OCI-M1 (cell line): ENCODE results near the gene FOXN1.
"Not testable (repeated sequence)": the region's sequence is repeated elsewhere in the genome, so short reads cannot be mapped to it uniquely, and the experiment has no call there.

ENCODE experiments used
- DNase-seq: peaks from one replicate; lab custom pipeline; 2025; lab: John Stamatoyannopoulos, UW

Gene FOXN1

GRCh38 chr17:28505986-28506665 lies at the start of gene FOXN1:
TSS of gene FOXN1 (plus strand) at chr17:28506348. CDS start at chr17:28523970, 17,622 bp downstream.
- no peak for DNase-seq

DNA sequence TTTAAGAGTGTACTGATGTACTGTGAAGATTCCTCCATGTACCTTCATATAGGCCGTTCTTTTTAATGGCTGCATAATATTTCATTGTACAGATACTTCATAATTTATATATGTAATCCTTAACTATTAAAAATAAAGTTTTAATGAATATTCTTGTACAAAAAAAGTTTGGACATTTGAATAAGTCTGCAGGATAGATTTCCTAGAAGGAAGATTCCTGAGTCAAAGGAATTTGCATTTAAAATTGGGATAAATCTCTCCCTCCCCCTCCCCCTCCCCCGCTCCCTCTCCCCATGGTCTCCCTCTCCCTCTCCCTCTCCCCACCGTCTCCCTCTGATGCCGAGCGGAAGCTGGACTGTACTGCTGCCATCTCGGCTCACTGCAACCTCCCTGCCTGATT lies 48.3 kb upstream of the FOXN1 start:
- no peak for DNase-seq

- DNase-seq: not testable (repeated sequence)
Observed at GRCh38 chr17:28458881-28459280, 47.3 kb upstream of the FOXN1 start.

DNA sequence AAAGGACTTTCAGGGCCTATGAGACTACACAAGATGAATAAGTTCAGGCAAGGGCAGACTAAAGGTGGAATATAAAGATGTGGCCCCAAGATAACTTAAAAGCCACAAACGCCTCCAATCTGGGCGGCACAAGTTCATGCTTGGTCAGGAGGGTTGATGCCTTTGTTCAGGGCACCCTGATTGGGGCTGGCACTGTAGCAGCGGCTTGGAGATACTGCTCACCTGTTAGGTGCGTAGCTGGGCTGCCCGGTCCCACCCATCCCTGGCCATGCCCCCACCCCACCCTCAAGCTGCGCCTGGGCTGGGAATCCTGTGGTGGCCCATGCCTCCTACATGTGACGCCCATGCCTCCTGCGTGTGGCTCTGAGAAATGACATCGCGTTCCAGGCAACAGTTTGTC lies 45.2 kb upstream of the FOXN1 start:
- DNase-seq: no peak

DNA sequence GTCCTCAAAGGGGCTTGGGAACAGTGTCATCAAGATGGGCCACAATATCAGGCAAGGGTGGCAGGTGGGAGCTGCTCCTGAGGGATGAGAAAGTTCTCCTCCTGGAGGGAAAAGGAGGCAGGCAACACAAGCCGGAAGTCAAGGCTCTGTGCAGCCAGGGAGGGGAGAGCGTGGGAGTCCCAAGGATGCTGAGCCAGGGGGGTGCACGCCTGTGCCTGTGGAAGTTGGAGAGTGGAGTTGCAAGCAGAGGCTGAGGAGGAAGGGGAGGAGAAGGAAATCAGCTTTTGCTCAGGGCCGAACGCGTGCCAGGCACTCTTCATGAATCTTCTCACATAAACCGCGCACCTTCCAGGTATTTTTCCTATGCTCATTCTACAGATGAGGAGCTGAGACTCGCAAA lies 40.1 kb upstream of the FOXN1 start:
- no peak for DNase-seq

- DNase-seq: peak; percentile 95
Observed at GRCh38 chr17:28466521-28467048, 39.6 kb upstream of the FOXN1 start.

GRCh38 chr17:28467456-28468025 lies 38.6 kb upstream of the FOXN1 start:
- DNase-seq: peak; percentile 89

DNA sequence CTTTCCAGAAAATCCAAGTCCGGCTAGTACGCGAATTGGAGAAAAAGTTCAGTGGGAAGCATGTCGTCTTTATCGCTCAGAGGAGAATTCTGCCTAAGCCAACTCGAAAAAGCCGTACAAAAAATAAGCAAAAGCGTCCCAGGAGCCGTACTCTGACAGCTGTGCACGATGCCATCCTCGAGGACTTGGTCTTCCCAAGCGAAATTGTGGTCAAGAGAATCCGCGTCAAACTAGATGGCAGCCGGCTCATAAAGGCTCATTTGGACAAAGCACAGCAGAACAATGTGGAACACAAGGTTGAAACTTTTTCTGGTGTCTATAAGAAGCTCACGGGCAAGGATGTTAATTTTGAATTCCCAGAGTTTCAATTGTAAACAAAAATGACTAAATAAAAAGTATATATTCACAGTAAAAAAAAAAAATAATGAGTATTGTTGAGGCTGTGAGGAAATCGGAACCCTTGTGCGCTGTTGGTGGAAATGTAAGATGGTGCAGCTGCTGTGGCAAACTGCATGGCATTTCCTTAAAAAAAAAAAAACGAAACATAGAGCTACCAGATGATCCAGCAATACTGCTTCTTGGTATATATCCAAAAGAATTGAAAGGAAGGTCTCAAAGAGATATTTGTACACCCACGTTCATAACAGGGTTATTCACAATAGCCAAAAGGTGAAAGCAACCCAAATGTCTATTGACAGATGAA lies 38.0 kb upstream of the FOXN1 start:
- not testable (repeated sequence) for DNase-seq

DNA sequence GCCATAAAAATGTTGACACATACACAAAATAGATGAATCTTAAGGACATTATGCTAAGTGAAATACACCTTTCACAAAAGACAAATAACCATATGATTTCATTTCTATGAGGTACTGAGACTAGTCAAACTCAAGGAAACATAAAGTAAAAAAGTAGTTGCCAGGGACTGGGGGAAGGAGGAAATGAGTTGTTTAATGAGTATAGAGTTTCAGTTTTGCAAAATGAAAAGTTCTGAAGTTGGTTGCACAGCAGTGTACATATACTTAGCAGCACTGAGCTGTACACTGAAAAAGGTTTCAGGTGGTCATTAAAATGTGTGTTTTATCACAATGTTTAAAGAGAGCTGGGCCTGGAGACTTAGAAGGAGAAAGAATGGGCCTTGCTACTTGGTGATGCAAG lies 37.4 kb upstream of the FOXN1 start:
- DNase-seq: no peak

DNA sequence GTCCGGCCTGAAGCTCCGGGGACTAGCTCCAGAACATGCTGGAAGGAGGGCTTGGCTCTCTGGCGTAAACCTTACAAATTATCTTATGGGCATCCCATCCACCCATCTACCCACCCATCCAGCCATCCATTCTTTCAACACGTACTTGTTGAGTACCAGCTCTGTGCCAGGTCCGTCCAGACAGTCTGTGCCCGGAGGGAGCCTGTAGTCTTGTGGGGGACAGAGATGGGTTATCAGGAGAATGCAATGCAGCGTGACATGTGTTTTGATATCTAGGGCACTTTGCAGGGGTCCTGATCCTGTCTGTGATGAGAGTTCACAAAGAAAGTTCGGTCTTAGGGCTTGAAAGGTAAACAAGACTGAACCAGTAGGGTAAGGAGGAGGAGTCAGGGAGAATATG lies 36.8 kb upstream of the FOXN1 start:
- no peak for DNase-seq

GRCh38 chr17:28470266-28470913 lies 35.8 kb upstream of the FOXN1 start:
- DNase-seq: no peak

- DNase-seq: peak; percentile 54
Observed at GRCh38 chr17:28470914-28471366, 35.2 kb upstream of the FOXN1 start.

DNA sequence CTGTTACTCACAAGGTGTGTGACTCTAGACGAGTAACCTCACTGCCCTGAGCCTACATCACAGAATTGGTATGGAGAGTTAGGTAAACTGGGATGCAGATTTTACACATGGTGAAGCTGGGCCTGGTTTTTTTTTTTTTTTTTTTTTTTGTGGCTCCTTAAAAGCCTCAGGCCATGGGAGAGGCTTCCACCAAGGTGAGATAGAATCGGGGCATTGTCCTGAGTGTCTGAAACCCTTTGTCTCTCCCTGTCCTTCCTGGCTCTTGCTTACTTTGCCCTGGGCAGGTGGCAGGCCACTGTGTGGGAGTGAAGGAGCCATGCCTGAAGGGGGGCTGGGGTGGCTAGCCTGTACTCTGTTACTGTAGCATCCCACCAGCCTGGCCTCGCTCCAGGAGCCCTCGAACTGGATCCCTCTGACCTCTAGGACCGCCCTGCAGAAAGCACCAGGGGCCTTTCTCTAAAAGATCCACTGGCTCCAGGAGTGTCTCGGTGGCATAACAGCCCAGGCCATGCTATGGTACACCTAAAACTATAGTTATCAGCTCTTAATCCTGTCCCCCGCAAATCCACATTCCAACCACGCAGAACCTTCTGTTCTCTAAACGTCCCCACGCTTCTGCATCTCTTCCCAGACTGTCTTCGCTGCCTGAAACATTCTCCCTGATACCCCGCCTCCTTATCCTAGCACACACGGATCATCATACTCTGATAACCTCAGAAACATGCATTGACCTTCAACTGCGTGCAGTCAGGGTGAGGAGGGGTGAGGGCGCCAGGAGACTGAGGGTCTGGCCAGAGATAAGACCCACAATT lies 34.4 kb upstream of the FOXN1 start:
- DNase-seq: no peak

DNA sequence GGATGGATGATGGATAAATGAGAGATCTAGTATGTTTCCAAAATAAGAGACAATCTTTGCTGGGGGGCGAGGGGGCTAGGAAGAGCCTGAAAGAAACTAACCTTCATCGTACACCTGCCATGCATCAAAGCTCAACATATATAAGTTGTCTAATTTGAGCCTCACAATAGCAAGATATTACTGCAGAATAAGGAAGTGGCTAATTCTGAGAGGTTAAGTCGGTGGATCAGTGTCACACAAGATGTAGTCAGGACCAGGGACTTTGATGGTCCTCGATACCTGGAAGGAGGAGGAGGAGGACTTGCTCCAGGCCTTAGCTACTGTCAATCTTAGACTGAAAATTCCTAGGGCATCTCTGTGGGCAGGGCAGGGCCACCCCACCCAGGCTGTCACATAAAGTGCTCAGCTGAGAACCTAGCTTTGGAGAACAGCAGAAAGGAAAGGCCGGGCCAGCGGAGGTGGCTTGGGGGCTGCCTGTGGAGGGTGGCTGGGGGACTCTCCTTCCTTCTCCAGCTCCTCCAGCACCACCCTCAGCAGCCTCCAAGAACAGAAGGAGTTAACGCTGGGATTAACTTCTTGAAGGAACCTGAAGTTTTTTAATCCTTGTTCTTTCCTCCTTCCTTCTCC lies 33.2 kb upstream of the FOXN1 start:
- DNase-seq: no peak

GRCh38 chr17:28473542-28473941 lies 32.6 kb upstream of the FOXN1 start, which contains the start of gene SLC13A2:
TSS of gene SLC13A2 (plus strand) at chr17:28473644. CDS start at chr17:28473713, 69 bp downstream.
- DNase-seq: no peak

DNA sequence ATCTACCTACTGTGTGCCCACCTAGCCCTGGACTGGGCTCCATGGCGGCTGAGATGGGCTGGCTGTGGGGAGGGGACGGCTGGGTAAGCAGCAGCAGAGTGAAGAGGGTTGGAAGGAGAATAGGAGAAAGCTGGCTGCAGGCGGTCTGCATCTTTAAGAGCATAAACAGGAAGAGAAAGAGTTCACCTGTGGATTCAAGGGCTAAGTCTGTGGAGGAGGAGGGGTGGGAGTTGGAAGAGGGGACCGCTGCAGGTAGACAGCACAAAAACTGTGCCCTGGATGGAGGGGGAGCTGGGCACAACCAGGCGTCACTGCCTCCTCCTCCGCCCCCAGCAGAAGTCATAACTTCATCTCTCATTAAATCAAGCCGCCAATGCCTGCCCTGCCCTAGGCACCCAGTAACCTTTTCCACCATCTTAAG lies 32.0 kb upstream of the FOXN1 start:
- no peak for DNase-seq

GRCh38 chr17:28475151-28475900 lies 30.8 kb upstream of the FOXN1 start:
- DNase-seq: peak; percentile 58

- DNase-seq: no peak
Observed at GRCh38 chr17:28476076-28476865, 29.9 kb upstream of the FOXN1 start.

DNA sequence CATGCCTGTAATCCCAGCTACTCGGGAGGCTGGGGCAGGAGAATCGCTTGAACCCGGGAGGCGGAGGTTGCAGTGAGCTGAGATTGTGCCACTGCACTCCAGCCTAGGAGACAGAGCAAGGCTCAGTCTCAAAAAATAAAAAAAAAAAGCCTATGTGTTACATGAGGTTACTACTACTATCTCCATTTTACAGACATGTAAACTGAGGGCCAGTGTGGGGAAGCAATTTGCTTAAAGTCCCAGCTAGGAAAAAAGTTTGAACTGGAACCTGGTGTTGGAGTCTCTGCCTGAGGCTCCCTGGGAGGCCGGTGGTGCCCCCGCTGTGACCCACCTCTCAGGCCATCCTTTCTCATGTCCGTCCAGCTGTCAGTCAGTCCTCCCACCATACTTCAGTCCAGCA lies 28.2 kb upstream of the FOXN1 start:
- DNase-seq: no peak
